Omental fat pad (tissue), 4 donors: ENCODE measurements around the gene EFNA5. TPM values are rescaled to one million over a fixed set of nuclear protein-coding genes. Genes with fewer than 3 reads are reported as not detected.

Experiments used
- ATAC-seq: fragments of 150-250 bp; one replicate; pipeline ENCODE4 v1.9.1; 2016; ENCODE audit warnings: mild to moderate bottlenecking, moderate library complexity; ENCODE audit not compliant: low FRiP score
- DNase-seq: peaks from one replicate; pipeline ENCODE4 v3.0.0-alpha.2; 2019; ENCODE audit warnings: low spot score
- total RNA-seq, 4 donors: library from RNA; depleted of rRNA; stranded (reverse); fragments of >200 nt; gene quantifications; one replicate each; pipeline ENCODE4 v1.1.0, GENCODE V29; 2016
- TF ChIP-seq, protein P1 (sequence below), 3 donors: fragments of 450-650 bp; IDR thresholded peaks; one replicate each; pipeline ENCODE4 v1.5.1; 2016 to 2017; ENCODE audit warnings: antibody characterized with exemption in 3 of 3, mild to moderate bottlenecking in 3 of 3, moderate library complexity in 2 of 3

EFNA5 gene
- total RNA-seq, 4 donors from 2014 or later = 9.0 to 26.3 (median 14.0) TPM

DNA sequence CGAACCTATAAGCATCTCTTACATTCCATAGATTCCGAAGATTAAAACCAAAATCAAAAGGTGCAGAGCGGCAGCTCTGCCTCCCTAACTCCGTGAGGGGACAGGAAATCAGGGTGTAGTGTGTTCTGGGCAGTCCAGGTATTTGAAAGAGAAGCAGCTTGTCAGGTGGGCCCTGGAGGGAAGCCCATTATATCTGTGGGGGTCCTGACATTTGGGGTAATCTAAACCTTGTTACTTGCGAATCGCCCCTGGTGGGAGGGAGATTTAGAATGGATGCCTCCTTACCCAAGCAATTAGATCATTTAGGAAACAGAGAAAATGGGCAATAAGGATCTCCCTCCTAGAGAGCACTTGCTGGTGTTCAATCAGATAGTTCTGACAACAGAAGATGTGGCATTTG, 126.9 kb downstream of the EFNA5 start:
- TF ChIP-seq, protein P1, sequence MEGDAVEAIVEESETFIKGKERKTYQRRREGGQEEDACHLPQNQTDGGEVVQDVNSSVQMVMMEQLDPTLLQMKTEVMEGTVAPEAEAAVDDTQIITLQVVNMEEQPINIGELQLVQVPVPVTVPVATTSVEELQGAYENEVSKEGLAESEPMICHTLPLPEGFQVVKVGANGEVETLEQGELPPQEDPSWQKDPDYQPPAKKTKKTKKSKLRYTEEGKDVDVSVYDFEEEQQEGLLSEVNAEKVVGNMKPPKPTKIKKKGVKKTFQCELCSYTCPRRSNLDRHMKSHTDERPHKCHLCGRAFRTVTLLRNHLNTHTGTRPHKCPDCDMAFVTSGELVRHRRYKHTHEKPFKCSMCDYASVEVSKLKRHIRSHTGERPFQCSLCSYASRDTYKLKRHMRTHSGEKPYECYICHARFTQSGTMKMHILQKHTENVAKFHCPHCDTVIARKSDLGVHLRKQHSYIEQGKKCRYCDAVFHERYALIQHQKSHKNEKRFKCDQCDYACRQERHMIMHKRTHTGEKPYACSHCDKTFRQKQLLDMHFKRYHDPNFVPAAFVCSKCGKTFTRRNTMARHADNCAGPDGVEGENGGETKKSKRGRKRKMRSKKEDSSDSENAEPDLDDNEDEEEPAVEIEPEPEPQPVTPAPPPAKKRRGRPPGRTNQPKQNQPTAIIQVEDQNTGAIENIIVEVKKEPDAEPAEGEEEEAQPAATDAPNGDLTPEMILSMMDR (IDR thresholded peaks at IDR 0.05) = no peak
- no peak for ATAC-seq
- DNase-seq = no peak

- ATAC-seq (peak; percentile 93), DNase-seq (peak; percentile 48)
- TF ChIP-seq, protein P1 (IDR thresholded peaks at IDR 0.05) = no peak
These were observed 127.9 kb downstream of the EFNA5 start for GRCh38 chr5:107542831-107543231.

GRCh38 chr5:107542428-107542827, 128.3 kb downstream of the EFNA5 start:
- peak; percentile 84 for ATAC-seq
- TF ChIP-seq, protein P1 (IDR thresholded peaks at IDR 0.05) = no peak
- peak; percentile 77 for DNase-seq

DNA sequence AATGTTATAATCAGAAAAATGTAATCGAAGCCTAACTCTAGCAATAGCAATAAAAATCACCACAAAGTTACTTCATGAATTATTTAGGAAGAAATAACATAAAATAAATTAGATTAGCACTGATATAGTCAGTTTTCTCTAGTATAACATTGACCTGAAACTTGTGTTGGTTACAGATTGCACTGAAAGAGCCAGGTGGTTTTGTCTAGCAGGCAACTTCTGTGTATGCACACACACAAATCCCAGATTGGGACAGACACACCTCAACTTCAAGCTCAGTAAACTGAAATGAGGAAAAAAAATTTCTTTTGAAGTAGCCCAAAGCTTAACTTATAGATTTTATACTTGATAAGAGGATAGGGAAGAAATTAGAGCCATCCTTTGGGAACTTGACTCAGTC, 129.3 kb downstream of the EFNA5 start:
- DNase-seq (no peak), ATAC-seq (no peak)
- TF ChIP-seq, protein P1 (IDR thresholded peaks at IDR 0.05) = no peak

DNA sequence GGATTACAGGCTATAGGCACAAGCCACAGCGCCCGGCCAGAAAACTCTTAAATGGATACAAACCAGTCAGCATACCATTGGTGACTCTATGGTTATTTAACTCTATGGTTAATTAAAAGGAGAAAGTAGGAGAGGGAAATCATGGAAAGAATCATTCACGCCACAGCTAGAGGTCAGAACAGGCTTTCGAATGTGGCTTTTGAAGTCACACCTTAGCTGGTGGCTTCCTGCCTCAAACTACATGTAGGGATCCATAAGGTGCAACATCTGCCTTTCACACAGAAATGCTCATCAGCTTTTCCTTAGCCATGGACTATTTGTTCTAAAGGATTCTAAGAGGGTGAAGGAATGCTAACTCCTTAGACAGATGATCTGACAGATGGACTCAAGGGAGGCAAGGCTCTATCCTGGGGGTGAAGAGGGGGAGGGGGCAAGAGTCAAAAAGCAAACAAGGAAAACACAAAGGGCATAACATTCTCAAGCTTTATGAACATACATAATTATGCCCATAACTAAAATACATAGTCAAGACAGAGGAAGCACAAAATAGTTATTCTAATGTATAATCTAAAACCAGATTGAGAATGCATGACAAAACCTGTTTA, 130.9 kb downstream of the EFNA5 start:
- DNase-seq = no peak

DNA sequence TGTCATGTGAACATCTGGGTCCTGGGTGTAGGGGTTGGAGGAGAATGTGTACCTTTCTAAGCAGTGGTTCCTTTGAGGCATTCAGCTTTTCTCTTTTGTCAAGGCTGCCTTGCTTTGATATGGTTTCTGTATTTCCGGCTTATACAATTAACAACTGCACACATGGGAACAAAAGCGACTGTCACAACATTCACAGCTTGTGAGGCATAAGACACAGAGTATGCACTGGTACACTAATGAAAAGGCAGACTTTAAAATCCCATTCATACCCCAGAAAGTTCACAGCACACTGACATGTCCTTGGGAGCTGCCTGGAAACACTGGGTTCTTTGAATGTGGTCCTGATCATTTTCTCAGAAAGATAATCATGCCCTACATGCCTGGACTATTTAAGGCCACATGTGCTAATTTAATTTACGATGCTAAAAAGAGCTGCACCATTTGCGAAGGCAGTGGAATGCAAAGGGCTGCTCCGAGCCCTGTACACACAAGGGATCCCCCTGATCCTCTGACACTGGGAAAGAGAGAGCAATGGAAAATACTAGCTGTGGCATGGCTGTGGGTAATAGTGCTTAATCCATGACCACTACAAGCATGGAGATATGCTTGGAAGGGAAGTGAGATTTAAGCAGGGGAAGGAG, 131.8 kb downstream of the EFNA5 start:
- TF ChIP-seq, protein P1 (IDR thresholded peaks at IDR 0.05) = no peak
- DNase-seq (no peak), ATAC-seq (no peak)

More for the DNA sequence above, 130.9 kb downstream of the EFNA5 start:
- ATAC-seq = no peak
- TF ChIP-seq, protein P1 (IDR thresholded peaks at IDR 0.05) = no peak

DNA sequence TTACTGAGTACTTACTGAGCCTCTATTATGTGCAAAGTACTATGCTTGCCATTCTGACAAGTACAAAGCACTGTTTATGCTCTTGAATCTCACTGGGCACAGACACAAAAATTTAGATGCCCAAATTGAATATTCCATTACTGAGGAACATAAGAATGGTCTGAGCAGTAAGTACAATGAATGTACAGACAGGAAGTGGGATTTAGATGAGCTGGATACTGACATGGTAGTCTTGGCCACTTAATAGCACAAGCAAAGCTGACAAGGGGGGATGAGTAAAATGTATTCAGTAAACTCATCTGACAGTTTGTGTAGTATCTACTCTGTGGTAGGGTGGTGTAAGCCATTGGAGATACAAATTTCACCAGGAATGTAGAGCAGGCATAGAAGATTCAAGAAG, 132.4 kb downstream of the EFNA5 start:
- TF ChIP-seq, protein P1 (IDR thresholded peaks at IDR 0.05) = no peak
- no peak for ATAC-seq
- no peak for DNase-seq
